ENCODE measurements around the gene GPRC5D.

DNA sequence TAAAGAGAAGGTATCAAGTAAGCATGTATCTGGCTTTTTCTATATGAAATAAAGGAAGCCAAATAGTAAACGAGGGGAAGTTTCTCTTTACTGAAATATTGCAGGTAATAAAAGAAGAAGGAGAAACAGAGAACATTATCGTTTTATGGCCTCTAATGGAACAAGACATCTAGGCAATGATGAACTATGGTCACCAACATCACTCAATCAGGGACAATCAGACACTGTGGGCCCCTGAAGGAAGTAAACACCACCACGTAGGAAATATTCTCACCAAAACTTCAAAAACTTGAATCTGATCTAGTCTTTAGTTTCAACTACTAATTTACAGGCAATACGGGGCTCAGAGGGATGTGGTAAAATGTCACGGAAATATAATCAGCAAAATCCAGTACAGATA lies 32.2 kb upstream of the GPRC5D start:
- TF ChIP-seq, protein P1, sequence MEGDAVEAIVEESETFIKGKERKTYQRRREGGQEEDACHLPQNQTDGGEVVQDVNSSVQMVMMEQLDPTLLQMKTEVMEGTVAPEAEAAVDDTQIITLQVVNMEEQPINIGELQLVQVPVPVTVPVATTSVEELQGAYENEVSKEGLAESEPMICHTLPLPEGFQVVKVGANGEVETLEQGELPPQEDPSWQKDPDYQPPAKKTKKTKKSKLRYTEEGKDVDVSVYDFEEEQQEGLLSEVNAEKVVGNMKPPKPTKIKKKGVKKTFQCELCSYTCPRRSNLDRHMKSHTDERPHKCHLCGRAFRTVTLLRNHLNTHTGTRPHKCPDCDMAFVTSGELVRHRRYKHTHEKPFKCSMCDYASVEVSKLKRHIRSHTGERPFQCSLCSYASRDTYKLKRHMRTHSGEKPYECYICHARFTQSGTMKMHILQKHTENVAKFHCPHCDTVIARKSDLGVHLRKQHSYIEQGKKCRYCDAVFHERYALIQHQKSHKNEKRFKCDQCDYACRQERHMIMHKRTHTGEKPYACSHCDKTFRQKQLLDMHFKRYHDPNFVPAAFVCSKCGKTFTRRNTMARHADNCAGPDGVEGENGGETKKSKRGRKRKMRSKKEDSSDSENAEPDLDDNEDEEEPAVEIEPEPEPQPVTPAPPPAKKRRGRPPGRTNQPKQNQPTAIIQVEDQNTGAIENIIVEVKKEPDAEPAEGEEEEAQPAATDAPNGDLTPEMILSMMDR (IDR thresholded peaks at IDR 0.05; ENCODE audit: low read length) = no peak
- no peak for TF ChIP-seq EZH2 (IDR thresholded peaks at IDR 0.05; ENCODE audit: borderline replicate concordance, low read length)
